ENCODE measurements around the gene WWOX. TPM values are rescaled to one million over a fixed set of nuclear protein-coding genes. Genes with fewer than 3 reads are reported as not detected.

WWOX gene
- total and polyA plus RNA-seq, 2 experiments from 2014 or later: 22.1 to 123 TPM

GRCh38 chr16:79093554-79093967, 994.1 kb downstream of the WWOX start:
- H3K4me3 ChIP-seq: no peak overlapping the region
- no peaks in the 10 kb centered on the region for H3K9me3 ChIP-seq (ENCODE audit: low read depth)
- no peaks in the 10 kb centered on the region for H3K4me1 ChIP-seq (ENCODE audit: low read depth)
- H3K27ac ChIP-seq: no peak overlapping the region
- DNase-seq (ENCODE audit: low read depth in 1 of 2, low spot score in 1 of 2): no peak
- TF ChIP-seq CTCF (IDR thresholded peaks at IDR 0.05; ENCODE audit: low read depth, low read length): no peak
- no peaks in the 10 kb centered on the region for H3K27me3 ChIP-seq
- H3K36me3 ChIP-seq: no peaks in the 10 kb centered on the region

- DNase-seq (ENCODE audit: low read depth in 1 of 2, low spot score in 1 of 2): no peak
- no peak for TF ChIP-seq CTCF (IDR thresholded peaks at IDR 0.05; ENCODE audit: low read depth, low read length)
These were observed 996.8 kb downstream of the WWOX start for GRCh38 chr16:79096246-79096645.

GRCh38 chr16:79097166-79097565, 997.7 kb downstream of the WWOX start:
- H3K4me1 ChIP-seq (ENCODE audit: low read depth): no peaks in the 10 kb centered on the region
- no peaks in the 10 kb centered on the region for H3K36me3 ChIP-seq
- H3K27ac ChIP-seq: no peak overlapping the region
- no peak for DNase-seq (ENCODE audit: low read depth in 1 of 2, low spot score in 1 of 2)
- no peak for TF ChIP-seq CTCF (IDR thresholded peaks at IDR 0.05; ENCODE audit: low read depth, low read length)
- no peaks in the 10 kb centered on the region for H3K9me3 ChIP-seq (ENCODE audit: low read depth)
- H3K4me3 ChIP-seq: no peak overlapping the region
- no peaks in the 10 kb centered on the region for H3K27me3 ChIP-seq

More at GRCh38 chr16:79096246-79096645, 996.8 kb downstream of the WWOX start:
- H3K27me3 ChIP-seq: no peaks in the 10 kb centered on the region
- no peaks in the 10 kb centered on the region for H3K9me3 ChIP-seq (ENCODE audit: low read depth)
- H3K27ac ChIP-seq: no peak overlapping the region
- no peak overlapping the region for H3K4me3 ChIP-seq
- no peaks in the 10 kb centered on the region for H3K36me3 ChIP-seq
- no peaks in the 10 kb centered on the region for H3K4me1 ChIP-seq (ENCODE audit: low read depth)

GRCh38 chr16:79097771-79098170, 998.3 kb downstream of the WWOX start:
- no peak for TF ChIP-seq CTCF (IDR thresholded peaks at IDR 0.05; ENCODE audit: low read depth, low read length)
- H3K36me3 ChIP-seq: no peaks in the 10 kb centered on the region
- DNase-seq (ENCODE audit: low read depth in 1 of 2, low spot score in 1 of 2): no peak
- H3K27me3 ChIP-seq: no peaks in the 10 kb centered on the region
- no peaks in the 10 kb centered on the region for H3K4me1 ChIP-seq (ENCODE audit: low read depth)
- H3K9me3 ChIP-seq (ENCODE audit: low read depth): no peaks in the 10 kb centered on the region
- no peak overlapping the region for H3K27ac ChIP-seq
- H3K4me3 ChIP-seq: no peak overlapping the region

GRCh38 chr16:79098907-79099306, 999.5 kb downstream of the WWOX start:
- no peak for TF ChIP-seq CTCF (IDR thresholded peaks at IDR 0.05; ENCODE audit: low read depth, low read length)
- Histone ChIP-seq H3K4me1 (ENCODE audit: low read depth) (no peaks in the 10 kb centered on the region), H3K9me3 (ENCODE audit: low read depth) (no peaks in the 10 kb centered on the region), H3K27me3 (no peaks in the 10 kb centered on the region), H3K27ac (no peak overlapping the region), H3K36me3 (no peaks in the 10 kb centered on the region), H3K4me3 (no peak overlapping the region)
- no peak for DNase-seq (ENCODE audit: low read depth in 1 of 2, low spot score in 1 of 2)

GRCh38 chr16:79099716-79100115, 1000.3 kb downstream of the WWOX start:
- Histone ChIP-seq H3K36me3 (no peaks in the 10 kb centered on the region), H3K4me3 (no peak overlapping the region), H3K27me3 (no peaks in the 10 kb centered on the region), H3K27ac (no peak overlapping the region), H3K9me3 (ENCODE audit: low read depth) (no peaks in the 10 kb centered on the region), H3K4me1 (ENCODE audit: low read depth) (no peaks in the 10 kb centered on the region)
- TF ChIP-seq CTCF (IDR thresholded peaks at IDR 0.05; ENCODE audit: low read depth, low read length): no peak
- DNase-seq (ENCODE audit: low read depth in 1 of 2, low spot score in 1 of 2): no peak
